Measurements from ENCODE around the gene GPALPP1.

GRCh38 chr13:44968434-44968815 lies 20.9 kb upstream of the GPALPP1 start:
- TF ChIP-seq EZH2 (IDR thresholded peaks at IDR 0.05; ENCODE audit: low read length, missing control alignments) (no peak), CTCF (conservative IDR thresholded peaks at IDR 0.05 in 1 of 2, IDR thresholded peaks at IDR 0.05 in 1 of 2; ENCODE audit: low read depth in 1 of 2, low read length in 2 of 2) (no peak)

All from fibroblast of lung (primary cell).